Measurements from ENCODE around the gene DDIT3.

- no peak for TF ChIP-seq CTCF (IDR thresholded peaks at IDR 0.05; ENCODE audit: low read depth, low read length, missing input control)
- TF ChIP-seq RAD21 (IDR thresholded peaks at IDR 0.05), result no peak
- TF ChIP-seq EGR1 (IDR thresholded peaks at IDR 0.05; ENCODE audit: low read depth in 2 of 2), result no peak
- no peak for TF ChIP-seq TAF1 (conservative IDR thresholded peaks at IDR 0.05)
- no peak for TF ChIP-seq JUND (IDR thresholded peaks at IDR 0.05)
- no peak for TF ChIP-seq GABPA (IDR thresholded peaks at IDR 0.05 in 1 of 2, conservative IDR thresholded peaks at IDR 0.05 in 1 of 2)
- no peak for TF ChIP-seq REST (IDR thresholded peaks at IDR 0.05)
- TF ChIP-seq YY1 (IDR thresholded peaks at IDR 0.05), result no peak
- no peak for TF ChIP-seq RXRA (IDR thresholded peaks at IDR 0.05)
- no peak for TF ChIP-seq ZBTB33 (IDR thresholded peaks at IDR 0.05)
- TF ChIP-seq SP1 (IDR thresholded peaks at IDR 0.05), result no peak
- TF ChIP-seq MAX (IDR thresholded peaks at IDR 0.05), result no peak
These were observed 9.2 kb downstream of the DDIT3 start for GRCh38 chr12:57511161-57511560.
